A549 (cell line): Measurements from ENCODE around the gene GPBP1L1.

Experiments used
- CHD4 ChIP-seq: fragments of 200-600 bp; sonication (generic); IDR thresholded peaks from 2 replicates; pipeline ENCODE4 v1.6.1; 2016; ENCODE audit warnings: antibody characterized with exemption, mild to moderate bottlenecking, borderline replicate concordance
- CTCF ChIP-seq: fragments of >200 bp; sonication (Bioruptor Twin); formaldehyde crosslinking; IDR thresholded peaks from 3 replicates; pipeline ENCODE4 v1.5.1; 2016
- EP300 ChIP-seq, 2 experiments: fragments of >200 bp; sonication (Bioruptor Twin); formaldehyde crosslinking; IDR thresholded peaks; 2 replicates in 1 of 2; 3 replicates in 1 of 2; pipeline ENCODE4 v1.6.1; 2016 to 2017
- RAD21 ChIP-seq, 2 experiments: fragments of >200 bp in 1 of 2; sonication (Bioruptor Twin) in 1 of 2; formaldehyde crosslinking in 1 of 2; IDR thresholded peaks in 1 of 2; conservative IDR thresholded peaks in 1 of 2; 2 replicates in 1 of 2; 3 replicates in 1 of 2; pipeline ENCODE4 v1.6.1; 2012 to 2018; ENCODE audit warnings: inconsistent platforms in 1 of 2

GRCh38 chr1:45629035-45629434, 57.3 kb downstream of the GPBP1L1 start:
- TF ChIP-seq EP300 (IDR thresholded peaks at IDR 0.05) (no peak), RAD21 (conservative IDR thresholded peaks at IDR 0.05 in 1 of 2, IDR thresholded peaks at IDR 0.05 in 1 of 2) (no peak), CHD4 (no peak), CTCF (no peak)
